IMR-90 (cell line): ENCODE data around the gene MGAT4A. TPM values are rescaled to one million over a fixed set of nuclear protein-coding genes. Genes with fewer than 3 reads are reported as not detected.

Source experiments
- ATAC-seq: fragments of 200-7000 bp; cut with Tn5 transposase; 2 replicates; pipeline ENCODE4 v1.9.1; 2020; ENCODE audit warnings: low read depth, mild to moderate bottlenecking, moderate library complexity
- BruUV-seq: library from RNA; stranded (reverse); fragments of 400-500 nt; replicated peaks from 2 replicates; lab custom pipeline; 2021; lab: Mats Ljungman, UMichigan
- CTCF ChIA-PET: fragments of 300-600 bp; formaldehyde crosslinking; extraction: SDS; loops from one replicate; lab custom pipeline; 2021; ENCODE audit warnings: antibody characterized with exemption; lab: Yijun Ruan, JAX
- POLR2A ChIA-PET: fragments of 300-600 bp; sonication (Branson Sonifier 250); formaldehyde crosslinking; loops from one replicate; lab custom pipeline; 2022; ENCODE audit warnings: antibody characterized with exemption; ENCODE audit not compliant: unreplicated experiment; lab: Charles Lee
- DNase-seq: peaks from one replicate; pipeline ENCODE4 v3.0.0; 2013
- H2AFZ ChIP-seq: replicated peaks from 2 replicates; pipeline ENCODE3; 2013; ENCODE audit warnings: low read length, mild to moderate bottlenecking; ENCODE audit not compliant: poor library complexity
- H2AK5ac ChIP-seq: 2 replicates; pipeline ENCODE4 v1.6.1; 2013; ENCODE audit warnings: low read depth, low read length, inconsistent platforms
- H2AK9ac ChIP-seq: replicated peaks from 2 replicates; pipeline ENCODE3; 2013; ENCODE audit warnings: mild to moderate bottlenecking, low read depth, low read length, moderate library complexity; ENCODE audit not compliant: poor library complexity
- H2BK120ac ChIP-seq: 2 replicates; pipeline ENCODE4 v1.6.1; 2013; ENCODE audit warnings: low read depth, low read length, inconsistent platforms
- H2BK15ac ChIP-seq: 3 replicates; pipeline ENCODE4 v1.6.1; 2013; ENCODE audit warnings: low read depth, low read length, inconsistent platforms
- H2BK20ac ChIP-seq: 2 replicates; pipeline ENCODE4 v1.6.1; 2013; ENCODE audit warnings: low read depth, mild to moderate bottlenecking, inconsistent platforms, low read length, moderate library complexity
- H2BK5ac ChIP-seq: 2 replicates; pipeline ENCODE4 v1.6.1; 2013; ENCODE audit warnings: mild to moderate bottlenecking, low read depth, low read length, inconsistent platforms; ENCODE audit not compliant: poor library complexity, severe bottlenecking
- H3K14ac ChIP-seq: replicated peaks from 2 replicates; pipeline ENCODE4 v1.6.1; 2013; ENCODE audit warnings: low read depth, low read length, inconsistent platforms
- H3K18ac ChIP-seq: 2 replicates; pipeline ENCODE4 v1.6.1; 2013; ENCODE audit warnings: low read depth, low read length, control low read depth
- H3K23ac ChIP-seq: 2 replicates; pipeline ENCODE4 v1.6.1; 2013; ENCODE audit warnings: low read depth, low read length, inconsistent platforms
- H3K27ac ChIP-seq: 2 replicates; pipeline ENCODE4 v1.5.1; 2013; ENCODE audit warnings: mild to moderate bottlenecking, control low read depth, low read length; ENCODE audit not compliant: insufficient read depth
- H3K27me3 ChIP-seq: 2 replicates; pipeline ENCODE4 v1.6.1; 2013; ENCODE audit warnings: low read length; ENCODE audit not compliant: control insufficient read depth, insufficient read depth
- H3K36me3 ChIP-seq: 2 replicates; pipeline ENCODE4 v1.6.1; 2013; ENCODE audit warnings: low read length, mixed read lengths; ENCODE audit not compliant: control insufficient read depth, insufficient read depth
- H3K4ac ChIP-seq: 2 replicates; pipeline ENCODE4 v1.6.1; 2013; ENCODE audit warnings: low read depth, low read length, inconsistent platforms
- H3K4me1 ChIP-seq: 2 replicates; pipeline ENCODE4 v1.6.1; 2013; ENCODE audit warnings: low read length, mixed read lengths; ENCODE audit not compliant: control insufficient read depth, insufficient read depth
- H3K4me2 ChIP-seq: 2 replicates; pipeline ENCODE4 v1.6.1; 2013; ENCODE audit warnings: low read depth, mild to moderate bottlenecking, control low read depth, low read length, moderate library complexity
- H3K4me3 ChIP-seq: 2 replicates; pipeline ENCODE4 v1.5.1; 2013; ENCODE audit warnings: low read depth, mild to moderate bottlenecking, control low read depth, low read length, moderate library complexity; ENCODE audit not compliant: insufficient read depth
- H3K56ac ChIP-seq: 2 replicates; pipeline ENCODE4 v1.6.1; 2013; ENCODE audit warnings: low read length, inconsistent platforms; ENCODE audit not compliant: insufficient read depth; ENCODE audit errors: extremely low read depth
- H3K79me1 ChIP-seq, 2 experiments: 2 replicates each; pipeline ENCODE4 v1.6.1; 2013; ENCODE audit warnings: low read length in 2 of 2, inconsistent platforms in 1 of 2, low read depth in 1 of 2
- H3K9ac ChIP-seq: 2 replicates; pipeline ENCODE4 v1.6.1; 2013; ENCODE audit warnings: low read depth, low read length, control low read depth
- H3K9me1 ChIP-seq: 2 replicates; pipeline ENCODE4 v1.6.1; 2013; ENCODE audit warnings: low read length, inconsistent platforms; ENCODE audit not compliant: insufficient read depth
- H3K9me3 ChIP-seq: 2 replicates; pipeline ENCODE4 v1.6.1; 2013; ENCODE audit warnings: low read length; ENCODE audit not compliant: control insufficient read depth, insufficient read depth
- H4K20me1 ChIP-seq: 2 replicates; pipeline ENCODE4 v1.6.1; 2013; ENCODE audit warnings: low read length, inconsistent platforms; ENCODE audit not compliant: insufficient read depth
- H4K5ac ChIP-seq: 2 replicates; pipeline ENCODE4 v1.6.1; 2013; ENCODE audit warnings: mild to moderate bottlenecking, low read depth, low read length, control low read depth
- H4K8ac ChIP-seq, 2 experiments: 2 replicates each; pipeline ENCODE4 v1.6.1; 2013; ENCODE audit warnings: low read depth in 2 of 2, low read length in 2 of 2, control low read depth in 1 of 2, inconsistent platforms in 1 of 2
- H4K91ac ChIP-seq: 2 replicates; pipeline ENCODE4 v1.6.1; 2013; ENCODE audit warnings: low read depth, low read length, inconsistent platforms; ENCODE audit not compliant: insufficient read depth
- BHLHE40 ChIP-seq: fragments of 150-350 bp; IDR thresholded peaks from 2 replicates; pipeline ENCODE4 v1.6.1; 2016; ENCODE audit warnings: mild to moderate bottlenecking, low read depth, low read length
- CEBPB ChIP-seq: IDR thresholded peaks from 2 replicates; pipeline ENCODE4 v1.6.1; 2012; ENCODE audit warnings: low read depth, low read length, improper control_type of control experiment
- MAFK ChIP-seq: IDR thresholded peaks from 2 replicates; pipeline ENCODE4 v1.6.1; 2012; ENCODE audit warnings: low read depth, low read length, improper control_type of control experiment
- RAD21 ChIP-seq: IDR thresholded peaks from 2 replicates; pipeline ENCODE4 v1.6.1; 2012; ENCODE audit warnings: low read length, improper control_type of control experiment
- RFX5 ChIP-seq: IDR thresholded peaks from 2 replicates; pipeline ENCODE4 v1.8.0; 2012; ENCODE audit warnings: low read depth, mild to moderate bottlenecking, low read length, moderate library complexity
- WGBS, 2 experiments: methylation state at CpG; one replicate each; pipeline versions ENCODE4 v1.1.5 to v1.1.7; 2013; ENCODE audit warnings: missing lambda C conversion rate in 2 of 2; ENCODE audit not compliant: insufficient read length in 1 of 2; ENCODE audit errors: extremely low coverage in 2 of 2; 5-methylcytosine and 5-hydroxymethylcytosine counted together
- dilution Hi-C: fragments of 300-500 bp; cut with HindIII; formaldehyde crosslinking; loops from one replicate; pipeline ENCODE4 v1.14.3; 2018; ENCODE audit warnings: low sequenced_read_pairs; ENCODE audit not compliant: unreplicated experiment
- in situ Hi-C: fragments of 300-500 bp; cut with MboI; formaldehyde crosslinking; loops from 3 replicates; pipeline ENCODE4 v1.14.3; 2019; ENCODE audit warnings: low sequenced_read_pairs, inconsistent platforms, mixed read lengths
- intact Hi-C: fragments of 100-400 bp; cut with micrococcal nuclease; formaldehyde crosslinking; loops from 2 replicates; pipeline ENCODE4 v1.10.0; 2022
- polyA plus RNA-seq, 3 experiments: library from polyadenylated mRNA; depleted of rRNA; stranded (reverse); fragments of >200 nt; gene quantifications; 2 replicates each; pipeline ENCODE4 v1.2.3, GENCODE V29; 2012; ENCODE audit warnings: low replicate concordance in 1 of 3
- total RNA-seq: library from RNA; depleted of rRNA; stranded (reverse); fragments of >200 nt; gene quantifications from 2 replicates; pipeline ENCODE4 v1.2.3, GENCODE V29; 2012
- TF ChIP-seq, protein P1 (sequence below): conservative IDR thresholded peaks from 2 replicates; pipeline ENCODE4 v1.5.1; 2012; ENCODE audit warnings: mild to moderate bottlenecking, low read depth, low read length, improper control_type of control experiment

The MGAT4A gene
- total and polyA plus RNA-seq, 2 of the 4 experiments (the other 2 are of a cell fraction): under 0.01 TPM; not detected in 1

- no peak overlapping the region for H4K91ac ChIP-seq
- no peak overlapping the region for H3K23ac ChIP-seq
- no TSS peak for BruUV-seq
- H3K9me1 ChIP-seq: no peaks in the 10 kb centered on the region
- CTCF ChIA-PET: interaction anchor here (0.6 kb wide), 1 partner anchor 186 kb away, joined by 3 read pairs; no protein-coding TSS in a partner anchor
- WGBS, 2 experiments: no CpG with 5 or more reads among the region's 1 CpG
- H3K36me3 ChIP-seq: no peaks in the 10 kb centered on the region
- H3K56ac ChIP-seq: no peak overlapping the region
- H2AK5ac ChIP-seq: no peak overlapping the region
- H3K9me3 ChIP-seq: no peaks in the 10 kb centered on the region
- H4K8ac ChIP-seq: no peak overlapping the region
- H3K9ac ChIP-seq: no peak overlapping the region
- H2AK9ac ChIP-seq: no peak overlapping the region
- H2BK120ac ChIP-seq: no peak overlapping the region
- no peak overlapping the region for H3K4me2 ChIP-seq
- no peak overlapping the region for H3K4ac ChIP-seq
- dilution Hi-C loops (no loop called here), intact Hi-C loops (loop anchor here (10.0 kb wide), 1 partner anchor 1614 kb away; no protein-coding TSS in a partner anchor), in situ Hi-C loops (no loop called here)
- no peak overlapping the region for H3K27ac ChIP-seq
- no peak for TF ChIP-seq RAD21
- no peak for TF ChIP-seq MAFK
- TF ChIP-seq, protein P1, sequence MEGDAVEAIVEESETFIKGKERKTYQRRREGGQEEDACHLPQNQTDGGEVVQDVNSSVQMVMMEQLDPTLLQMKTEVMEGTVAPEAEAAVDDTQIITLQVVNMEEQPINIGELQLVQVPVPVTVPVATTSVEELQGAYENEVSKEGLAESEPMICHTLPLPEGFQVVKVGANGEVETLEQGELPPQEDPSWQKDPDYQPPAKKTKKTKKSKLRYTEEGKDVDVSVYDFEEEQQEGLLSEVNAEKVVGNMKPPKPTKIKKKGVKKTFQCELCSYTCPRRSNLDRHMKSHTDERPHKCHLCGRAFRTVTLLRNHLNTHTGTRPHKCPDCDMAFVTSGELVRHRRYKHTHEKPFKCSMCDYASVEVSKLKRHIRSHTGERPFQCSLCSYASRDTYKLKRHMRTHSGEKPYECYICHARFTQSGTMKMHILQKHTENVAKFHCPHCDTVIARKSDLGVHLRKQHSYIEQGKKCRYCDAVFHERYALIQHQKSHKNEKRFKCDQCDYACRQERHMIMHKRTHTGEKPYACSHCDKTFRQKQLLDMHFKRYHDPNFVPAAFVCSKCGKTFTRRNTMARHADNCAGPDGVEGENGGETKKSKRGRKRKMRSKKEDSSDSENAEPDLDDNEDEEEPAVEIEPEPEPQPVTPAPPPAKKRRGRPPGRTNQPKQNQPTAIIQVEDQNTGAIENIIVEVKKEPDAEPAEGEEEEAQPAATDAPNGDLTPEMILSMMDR: no peak
- no peak for TF ChIP-seq BHLHE40
- no peak for TF ChIP-seq RFX5
- TF ChIP-seq CEBPB: no peak
- no peaks in the 10 kb centered on the region for H3K79me1 ChIP-seq
- no peak for ATAC-seq
- H2AFZ ChIP-seq: no peak overlapping the region
- H2BK15ac ChIP-seq: no peak overlapping the region
- H3K4me3 ChIP-seq: no peak overlapping the region
- DNase-seq: no peak
- no peak overlapping the region for H3K14ac ChIP-seq
- POLR2A ChIA-PET: interaction anchor here (0.6 kb wide), 1 partner anchor 1770 kb away, joined by 9 read pairs; no protein-coding TSS in a partner anchor
- H4K5ac ChIP-seq: no peak overlapping the region
- no peaks in the 10 kb centered on the region for H4K20me1 ChIP-seq
- H3K4me1 ChIP-seq: no peaks in the 10 kb centered on the region
- no peak overlapping the region for H2BK20ac ChIP-seq
- H3K18ac ChIP-seq: no peak overlapping the region
- H2BK5ac ChIP-seq: no peak overlapping the region
- peaks cover 4% of the 10 kb centered on the region for H3K27me3 ChIP-seq
Observed at GRCh38 chr2:98650998-98651397, 79.9 kb downstream of the MGAT4A start.
